GM19324 (cell line): ENCODE results near the gene MEP1A.
"Not testable (repeated sequence)": the region's sequence is repeated elsewhere in the genome, so short reads cannot be mapped to it uniquely, and the experiment has no call there.

Experiments used
- ATAC-seq: cut with Tn5 transposase; IDR thresholded peaks from one replicate; pipeline ENCODE4 v1.9.1; 2021; ENCODE audit warnings: mild to moderate bottlenecking, moderate library complexity; ENCODE audit not compliant: unreplicated experiment, low FRiP score

The MEP1A gene

GRCh38 chr6:46793138-46793537 is at the start of gene MEP1A:
MEP1A (plus strand) TSS chr6:46793389; CDS start chr6:46793399, 10 bp downstream.
- ATAC-seq: no peak

- ATAC-seq: no peak
Observed at GRCh38 chr6:46743425-46744158, 49.6 kb upstream of the MEP1A start.

DNA sequence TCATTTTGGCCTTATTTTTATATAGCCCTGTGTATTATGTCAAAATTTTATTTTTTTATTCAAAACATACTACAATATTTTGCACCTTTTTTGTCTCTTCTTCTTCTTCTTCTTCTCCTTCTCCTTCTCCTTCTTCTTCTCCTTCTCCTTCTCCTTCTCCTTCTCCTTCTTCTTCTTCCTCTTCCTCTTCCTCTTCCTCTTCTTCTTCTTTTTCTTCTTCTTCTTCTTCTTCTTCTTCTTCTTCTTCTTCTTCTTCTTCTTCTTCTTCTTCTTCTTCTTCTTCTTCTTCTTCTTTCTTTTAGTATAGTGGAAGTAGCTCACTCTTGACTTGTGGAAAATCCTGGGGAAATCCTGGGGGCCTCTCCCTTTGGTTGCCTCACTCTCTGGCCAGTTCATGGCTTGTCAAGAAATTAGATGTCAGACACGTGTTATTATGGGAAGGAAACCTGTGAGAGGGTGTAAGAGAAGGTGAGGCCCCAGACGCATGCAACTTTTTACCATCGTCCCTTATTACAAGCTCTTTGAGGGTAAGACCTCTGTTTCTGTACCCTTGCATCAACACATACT is 48.9 kb upstream of the MEP1A start:
- ATAC-seq: not testable (repeated sequence)

DNA sequence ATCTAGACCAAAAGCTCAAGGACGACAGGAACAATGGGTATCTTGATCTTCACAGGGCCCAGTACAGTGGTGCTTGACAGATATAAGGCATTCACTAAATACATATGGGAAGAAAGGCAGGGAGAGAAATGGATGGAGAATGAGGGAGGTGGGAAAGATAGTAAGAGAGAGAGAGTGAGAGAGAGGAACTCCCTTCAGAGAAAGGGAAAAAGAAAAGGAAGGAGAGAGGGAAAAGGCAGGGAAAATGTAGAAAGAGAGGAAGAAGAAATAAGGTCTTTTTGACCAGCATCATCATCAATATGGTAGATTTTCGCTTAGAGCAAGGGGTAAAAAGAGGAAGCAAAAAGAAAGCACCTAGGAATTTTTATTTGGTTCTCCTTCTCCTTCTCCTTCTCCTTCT is 47.2 kb upstream of the MEP1A start:
- no peak for ATAC-seq

DNA sequence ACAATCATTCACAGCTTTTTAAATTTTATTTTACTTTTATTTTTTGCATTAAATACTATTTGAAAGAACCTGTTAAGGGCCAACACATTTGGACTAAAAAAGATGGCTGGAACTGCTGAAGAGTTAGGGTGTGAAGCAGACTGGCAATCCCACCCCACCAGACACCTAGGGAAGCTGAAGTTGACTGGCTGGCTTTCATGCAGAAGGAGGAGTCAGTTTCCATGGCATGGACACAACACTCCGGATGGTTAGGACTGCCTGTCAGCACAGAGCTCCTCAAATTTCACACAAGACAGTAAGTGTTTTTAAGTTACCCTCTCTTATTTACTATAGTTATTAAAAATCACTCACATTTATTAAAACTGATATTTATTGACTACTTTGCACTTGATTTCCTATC is 46.5 kb upstream of the MEP1A start, which contains the start of gene ANKRD66:
Gene ANKRD66 (plus strand): TSS at position 238 of the 400 bp plus-strand sequence. CDS start 5,016 bp downstream, outside the sequence.
- no peak for ATAC-seq

DNA sequence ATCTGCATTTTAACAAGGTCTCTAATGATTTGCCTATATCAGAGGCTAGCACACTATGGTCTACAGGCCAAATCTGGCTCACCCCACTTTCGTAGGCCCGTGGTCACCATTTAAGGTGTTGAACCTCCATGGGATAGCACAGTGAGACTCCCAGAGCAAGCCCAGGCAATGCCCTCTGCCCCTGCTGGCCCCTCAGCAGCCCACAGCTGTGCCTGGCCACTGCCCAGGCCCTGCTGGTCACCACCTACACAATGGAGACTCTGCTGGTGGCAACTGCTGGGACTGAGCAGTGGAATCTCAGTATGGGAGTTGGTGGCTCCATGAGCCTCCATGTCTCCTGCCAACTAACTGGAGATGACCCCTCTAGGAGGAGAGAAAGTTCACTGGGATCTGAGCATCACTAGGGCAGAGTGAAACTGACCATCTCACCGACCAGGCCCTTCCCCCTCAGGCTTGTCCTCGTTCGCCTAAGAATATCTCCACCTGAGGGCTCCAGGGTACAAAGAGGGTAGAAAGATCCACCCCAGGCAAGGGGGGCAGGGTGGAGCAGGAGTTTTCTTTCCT is 44.2 kb upstream of the MEP1A start:
- ATAC-seq: no peak

DNA sequence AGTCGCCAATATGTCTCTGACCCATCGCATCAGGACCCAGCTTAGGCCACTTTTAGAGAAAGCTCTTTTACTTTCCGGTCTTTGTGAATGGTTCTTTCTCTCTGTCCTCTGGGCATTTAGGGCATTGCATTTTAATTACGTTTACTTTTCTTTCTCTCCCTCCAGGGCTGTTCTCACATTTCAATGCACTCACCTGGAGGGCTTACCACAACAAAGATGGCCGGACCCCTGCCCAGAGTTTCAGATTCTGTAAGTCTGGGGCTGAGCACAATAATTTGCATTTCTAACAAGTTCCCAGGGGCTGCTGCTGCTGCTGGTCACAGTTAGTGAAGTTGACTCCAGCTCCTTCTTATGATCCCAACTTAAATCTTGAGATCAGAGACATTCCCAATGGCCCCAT is 43.5 kb upstream of the MEP1A start:
- ATAC-seq: no peak

DNA sequence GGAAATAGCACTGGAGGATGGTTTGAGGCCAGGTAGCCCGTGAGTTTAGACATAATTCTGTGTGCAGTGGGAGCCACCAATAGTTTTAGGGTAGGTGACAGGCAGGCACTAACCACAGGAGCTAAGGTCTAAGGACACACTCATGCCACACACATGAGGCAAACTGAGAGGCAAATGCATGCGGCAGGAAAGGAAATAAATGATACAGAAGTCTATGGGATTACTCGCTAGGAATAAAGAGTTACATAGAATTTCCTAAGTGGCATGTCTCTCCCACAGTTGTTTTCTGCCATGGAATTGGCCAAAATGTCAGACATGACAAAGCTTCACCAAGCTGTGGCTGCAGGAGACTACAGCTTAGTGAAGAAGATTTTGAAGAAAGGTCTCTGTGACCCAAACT is 41.5 kb upstream of the MEP1A start:
- ATAC-seq: no peak

- no peak for ATAC-seq
Observed at GRCh38 chr6:46755865-46756264, 37.3 kb upstream of the MEP1A start.

DNA sequence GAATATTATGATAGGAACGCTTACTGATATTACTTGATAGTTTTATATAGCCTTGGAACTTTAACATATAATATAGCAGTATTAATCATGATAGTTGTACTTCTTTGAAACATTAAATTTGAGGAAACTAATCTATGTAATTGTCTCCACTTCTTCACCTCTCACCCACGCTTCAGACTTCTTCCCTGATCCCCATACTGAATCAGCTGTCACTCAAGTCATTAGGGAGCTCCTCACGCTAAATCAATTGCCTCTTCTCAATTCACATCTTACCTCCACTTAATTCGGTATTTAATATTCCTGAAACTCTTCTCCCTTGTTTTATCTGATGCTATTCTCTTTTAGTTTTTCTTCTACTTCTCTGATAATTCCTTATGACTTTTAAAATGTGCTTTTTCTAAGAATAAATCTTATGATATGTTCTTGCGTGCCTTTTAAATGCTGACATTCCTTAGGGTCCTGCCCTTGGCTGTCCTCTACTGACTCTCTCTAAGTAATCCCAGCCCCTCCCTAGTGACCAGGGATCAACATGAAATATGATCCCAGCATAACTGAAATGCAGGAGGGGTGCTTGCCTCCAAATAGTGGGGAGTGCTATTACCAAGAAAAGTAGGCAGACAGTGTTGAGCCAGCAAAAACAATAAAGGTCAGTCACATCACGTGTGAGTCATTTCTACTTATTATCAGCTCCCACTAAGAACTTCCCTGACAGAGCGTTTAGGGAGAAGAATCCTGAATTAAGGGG is 36.5 kb upstream of the MEP1A start:
- ATAC-seq: no peak

GRCh38 chr6:46757214-46757596 is 36.0 kb upstream of the MEP1A start:
- ATAC-seq: no peak

- ATAC-seq: no peak
Observed at GRCh38 chr6:46758960-46759753, 34.0 kb upstream of the MEP1A start.

DNA sequence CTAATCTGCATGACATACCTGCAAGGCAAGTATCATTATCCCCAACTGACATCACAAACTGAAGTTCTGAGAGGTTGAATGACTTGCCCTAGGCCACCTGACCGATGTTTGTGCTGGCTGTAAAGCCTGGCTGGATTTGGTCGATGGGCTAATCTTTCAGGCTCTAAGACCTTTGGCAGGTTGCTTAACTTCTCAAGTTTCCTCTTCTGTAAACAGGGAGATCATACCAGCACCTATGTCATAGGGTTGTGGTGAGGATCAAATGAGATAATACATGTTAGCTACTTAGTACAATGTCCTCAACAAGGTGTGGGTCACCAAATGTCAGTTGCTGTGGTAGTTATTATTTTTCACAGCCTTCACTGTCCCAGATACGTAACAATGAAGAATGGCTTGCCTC is 32.3 kb upstream of the MEP1A start:
- no peak for ATAC-seq

- ATAC-seq: no peak
Observed at GRCh38 chr6:46763466-46763865, 29.7 kb upstream of the MEP1A start.

- ATAC-seq: not testable (repeated sequence)
Observed at GRCh38 chr6:46764280-46764679, 28.9 kb upstream of the MEP1A start.

DNA sequence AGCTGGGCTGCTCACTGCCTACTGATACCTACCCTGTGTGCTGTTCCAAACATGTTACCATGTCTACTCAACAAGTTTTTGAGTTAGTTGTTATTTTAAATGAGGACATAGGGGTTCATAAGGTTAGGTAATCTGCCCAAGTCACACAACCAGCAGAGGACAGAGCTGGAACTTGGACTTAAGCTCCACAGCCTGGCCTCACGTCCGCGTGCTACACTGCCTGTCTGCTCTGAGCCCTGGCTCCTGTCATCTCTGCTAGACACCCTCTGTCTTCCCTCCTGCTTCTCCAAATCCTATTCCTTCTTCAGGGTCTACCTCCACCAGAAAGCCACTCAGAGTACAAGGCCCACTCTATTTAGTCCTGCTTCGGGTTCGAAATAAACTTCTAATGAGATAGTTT is 28.2 kb upstream of the MEP1A start:
- no peak for ATAC-seq

GRCh38 chr6:46772016-46772415 is 21.2 kb upstream of the MEP1A start:
- no peak for ATAC-seq

- ATAC-seq: no peak
Observed at GRCh38 chr6:46772762-46773161, 20.4 kb upstream of the MEP1A start.

DNA sequence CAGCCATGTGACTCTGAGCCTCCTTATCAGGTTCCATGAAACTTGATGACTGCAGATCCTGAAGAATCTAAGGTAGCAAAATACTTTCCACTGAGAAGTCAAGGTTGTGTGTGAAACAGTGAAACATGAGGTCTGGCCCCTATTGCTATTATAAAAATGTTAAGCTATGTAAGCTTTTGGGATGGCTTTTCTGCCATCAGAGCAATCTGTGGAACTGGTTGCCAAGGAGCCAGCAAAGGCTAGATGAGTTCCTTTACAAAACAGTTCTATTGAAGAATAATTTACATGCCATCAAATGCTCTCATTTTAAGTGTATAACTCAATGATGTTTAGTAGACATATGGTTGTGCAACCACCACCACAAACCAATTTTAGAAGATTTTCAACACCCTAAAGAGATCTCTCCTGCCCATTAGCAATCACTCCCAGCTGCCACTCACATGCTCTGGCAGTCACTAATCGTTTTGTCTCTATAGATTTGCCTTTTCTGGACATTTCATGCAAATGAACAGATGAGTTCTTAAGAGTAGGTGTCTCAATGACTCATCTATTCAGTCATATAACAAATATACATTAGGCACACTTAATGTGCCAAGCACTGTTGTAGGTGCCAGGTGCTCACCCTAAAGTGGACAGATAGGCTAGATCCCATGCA is 19.9 kb upstream of the MEP1A start:
- ATAC-seq: no peak

- ATAC-seq: not testable (repeated sequence)
Observed at GRCh38 chr6:46774736-46775135, 18.5 kb upstream of the MEP1A start.
